Nephron (organoid): Measurements from ENCODE around the gene GPATCH8.

ENCODE experiments used
- H3K27ac Mint-ChIP-seq, 3 experiments: 2 replicates each; pipeline ENCODE4 v1.8.0; 2020; ENCODE audit warnings: mixed read lengths in 3 of 3, mild to moderate bottlenecking in 2 of 3, moderate library complexity in 1 of 3
- H3K27me3 Mint-ChIP-seq: 2 replicates; pipeline ENCODE4 v1.8.0; 2021; ENCODE audit warnings: low read depth, mild to moderate bottlenecking, moderate library complexity, mixed read lengths
- H3K36me3 Mint-ChIP-seq: 2 replicates; pipeline ENCODE4 v1.8.0; 2020; ENCODE audit warnings: low read depth, mixed read lengths
- H3K4me1 Mint-ChIP-seq: 2 replicates; pipeline ENCODE4 v1.8.0; 2020; ENCODE audit warnings: mixed read lengths
- H3K4me3 Mint-ChIP-seq, 3 experiments: 2 replicates each; pipeline ENCODE4 v1.8.0; 2020; ENCODE audit warnings: mild to moderate bottlenecking in 3 of 3, mixed read lengths in 3 of 3, moderate library complexity in 2 of 3
- H3K9me3 Mint-ChIP-seq: 2 replicates; pipeline ENCODE4 v1.8.0; 2020; ENCODE audit warnings: mixed read lengths
- CTCF ChIP-seq, 3 experiments: fragments of 200-600 bp; sonication (generic); IDR thresholded peaks; one replicate each; pipeline ENCODE4 v1.5.0; 2021; ENCODE audit warnings: antibody characterized with exemption in 3 of 3; ENCODE audit not compliant: unreplicated experiment in 3 of 3

GPATCH8 gene

GRCh38 chr17:44492706-44493272, 10.4 kb downstream of the GPATCH8 start:
- Mint-ChIP-seq H3K4me1 (peaks cover 6% of the 10 kb centered on the region), H3K27ac (no peak overlapping the region), H3K9me3 (no peaks in the 10 kb centered on the region), H3K27me3 (no peaks in the 10 kb centered on the region), H3K4me3 (no peak overlapping the region), H3K36me3 (peaks cover 36% of the 10 kb centered on the region)
- no peak for TF ChIP-seq CTCF (IDR thresholded peaks at IDR 0.05; ENCODE audit: unreplicated experiment in 3 of 3)

GRCh38 chr17:44489581-44489980, 13.6 kb downstream of the GPATCH8 start:
- no peak for TF ChIP-seq CTCF (IDR thresholded peaks at IDR 0.05; ENCODE audit: unreplicated experiment in 3 of 3)
- no peak overlapping the region for H3K27ac Mint-ChIP-seq
- H3K36me3 Mint-ChIP-seq, result peaks cover 37% of the 10 kb centered on the region
- no peaks in the 10 kb centered on the region for H3K9me3 Mint-ChIP-seq
- H3K4me3 Mint-ChIP-seq, result no peak overlapping the region
- H3K4me1 Mint-ChIP-seq, result peaks cover 6% of the 10 kb centered on the region
- H3K27me3 Mint-ChIP-seq, result no peaks in the 10 kb centered on the region

GRCh38 chr17:44487170-44487569, 16.0 kb downstream of the GPATCH8 start:
- Mint-ChIP-seq H3K36me3 (peaks cover 21% of the 10 kb centered on the region), H3K27ac (no peak overlapping the region), H3K4me1 (no peaks in the 10 kb centered on the region), H3K27me3 (no peaks in the 10 kb centered on the region), H3K9me3 (no peaks in the 10 kb centered on the region), H3K4me3 (no peak overlapping the region)
- TF ChIP-seq CTCF (IDR thresholded peaks at IDR 0.05; ENCODE audit: unreplicated experiment in 3 of 3), result no peak

GRCh38 chr17:44473367-44473766, 29.8 kb downstream of the GPATCH8 start:
- no peaks in the 10 kb centered on the region for H3K4me1 Mint-ChIP-seq
- peaks cover 21% of the 10 kb centered on the region for H3K36me3 Mint-ChIP-seq
- H3K27me3 Mint-ChIP-seq, result no peaks in the 10 kb centered on the region
- H3K9me3 Mint-ChIP-seq, result no peaks in the 10 kb centered on the region
- TF ChIP-seq CTCF (IDR thresholded peaks at IDR 0.05; ENCODE audit: unreplicated experiment in 3 of 3), result no peak
- H3K4me3 Mint-ChIP-seq, result no peak overlapping the region
- peak overlapping the region in 1 of 3 experiments; percentile 9 for H3K27ac Mint-ChIP-seq

GRCh38 chr17:44469676-44470075, 33.5 kb downstream of the GPATCH8 start:
- Mint-ChIP-seq H3K9me3 (no peaks in the 10 kb centered on the region), H3K36me3 (peaks cover 32% of the 10 kb centered on the region), H3K27me3 (no peaks in the 10 kb centered on the region), H3K4me3 (no peak overlapping the region), H3K4me1 (peaks cover 16% of the 10 kb centered on the region), H3K27ac (no peak overlapping the region)
- no peak for TF ChIP-seq CTCF (IDR thresholded peaks at IDR 0.05; ENCODE audit: unreplicated experiment in 3 of 3)

- Mint-ChIP-seq H3K27ac (peak overlapping the region; percentile 7 to 58 (median 14)), H3K27me3 (no peaks in the 10 kb centered on the region), H3K9me3 (no peaks in the 10 kb centered on the region), H3K36me3 (peaks cover 43% of the 10 kb centered on the region), H3K4me3 (no peak overlapping the region), H3K4me1 (peaks cover 21% of the 10 kb centered on the region)
- no peak for TF ChIP-seq CTCF (IDR thresholded peaks at IDR 0.05; ENCODE audit: unreplicated experiment in 3 of 3)
Observed at GRCh38 chr17:44467108-44467507, 36.1 kb downstream of the GPATCH8 start.
